Progenitor cell of endocrine pancreas (in vitro differentiated cells): ENCODE data around the gene KCNQ1. TPM values are rescaled to one million over a fixed set of nuclear protein-coding genes. Genes with fewer than 3 reads are reported as not detected.

ENCODE experiments used
- DNase-seq: peaks from one replicate; pipeline ENCODE4 v3.0.0; 2021; ENCODE audit warnings: low spot score; ENCODE audit not compliant: unreplicated experiment
- H3K27ac Mint-ChIP-seq: 2 replicates; pipeline ENCODE4 v1.8.0; 2021; ENCODE audit warnings: mild to moderate bottlenecking, moderate library complexity, mixed read lengths
- H3K27me3 Mint-ChIP-seq: 2 replicates; pipeline ENCODE4 v1.8.0; 2021; ENCODE audit warnings: mixed read lengths
- H3K36me3 Mint-ChIP-seq: 2 replicates; pipeline ENCODE4 v1.8.0; 2022; ENCODE audit warnings: mixed read lengths; ENCODE audit not compliant: insufficient read depth
- H3K4me1 Mint-ChIP-seq: 2 replicates; pipeline ENCODE4 v1.8.0; 2021; ENCODE audit warnings: low read depth, mixed read lengths
- H3K4me3 Mint-ChIP-seq: 2 replicates; pipeline ENCODE4 v1.8.0; 2021; ENCODE audit warnings: low read depth, mild to moderate bottlenecking, moderate library complexity, mixed read lengths
- H3K9me3 Mint-ChIP-seq: 2 replicates; pipeline ENCODE4 v1.8.0; 2021; ENCODE audit warnings: low read depth, mixed read lengths
- total RNA-seq: library from RNA; stranded (reverse); gene quantifications from 2 replicates; pipeline ENCODE4 v1.2.1, GENCODE V29; 2021
- TF ChIP-seq, protein P1 (sequence below): fragments of 200-600 bp; sonication (generic); IDR thresholded peaks from one replicate; pipeline ENCODE4 v1.5.0; 2021; ENCODE audit warnings: antibody characterized with exemption, mild to moderate bottlenecking; ENCODE audit not compliant: unreplicated experiment

The KCNQ1 gene
- total RNA-seq, 1 donor from 2014 or later: 3.3 TPM

DNA sequence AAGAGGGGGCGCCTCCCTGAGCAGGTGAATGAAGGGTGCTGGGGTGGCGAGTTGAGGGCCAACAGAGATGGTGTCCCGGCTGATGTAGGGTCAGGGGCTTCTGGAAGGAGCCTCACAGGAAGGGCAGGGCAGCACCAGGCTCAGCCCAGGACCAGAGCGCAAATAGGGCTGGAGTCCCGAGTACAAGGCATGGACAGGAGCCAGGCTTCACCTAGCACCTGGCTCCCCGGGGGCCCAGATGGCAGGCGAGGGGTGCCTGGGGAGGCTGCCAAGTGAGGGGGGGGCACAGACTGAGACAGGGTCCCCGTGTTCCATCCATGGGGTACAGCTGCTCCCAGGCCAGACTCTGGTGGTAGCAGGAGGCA lies 105.8 kb downstream of the KCNQ1 start:
- Mint-ChIP-seq H3K36me3 (peaks cover 2% of the 10 kb centered on the region), H3K4me1 (peaks cover 3% of the 10 kb centered on the region), H3K4me3 (no peak overlapping the region), H3K9me3 (peaks cover 5% of the 10 kb centered on the region), H3K27ac (no peak overlapping the region), H3K27me3 (peaks cover 53% of the 10 kb centered on the region)
- TF ChIP-seq, protein P1, sequence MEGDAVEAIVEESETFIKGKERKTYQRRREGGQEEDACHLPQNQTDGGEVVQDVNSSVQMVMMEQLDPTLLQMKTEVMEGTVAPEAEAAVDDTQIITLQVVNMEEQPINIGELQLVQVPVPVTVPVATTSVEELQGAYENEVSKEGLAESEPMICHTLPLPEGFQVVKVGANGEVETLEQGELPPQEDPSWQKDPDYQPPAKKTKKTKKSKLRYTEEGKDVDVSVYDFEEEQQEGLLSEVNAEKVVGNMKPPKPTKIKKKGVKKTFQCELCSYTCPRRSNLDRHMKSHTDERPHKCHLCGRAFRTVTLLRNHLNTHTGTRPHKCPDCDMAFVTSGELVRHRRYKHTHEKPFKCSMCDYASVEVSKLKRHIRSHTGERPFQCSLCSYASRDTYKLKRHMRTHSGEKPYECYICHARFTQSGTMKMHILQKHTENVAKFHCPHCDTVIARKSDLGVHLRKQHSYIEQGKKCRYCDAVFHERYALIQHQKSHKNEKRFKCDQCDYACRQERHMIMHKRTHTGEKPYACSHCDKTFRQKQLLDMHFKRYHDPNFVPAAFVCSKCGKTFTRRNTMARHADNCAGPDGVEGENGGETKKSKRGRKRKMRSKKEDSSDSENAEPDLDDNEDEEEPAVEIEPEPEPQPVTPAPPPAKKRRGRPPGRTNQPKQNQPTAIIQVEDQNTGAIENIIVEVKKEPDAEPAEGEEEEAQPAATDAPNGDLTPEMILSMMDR: no peak
- no peak for DNase-seq

DNA sequence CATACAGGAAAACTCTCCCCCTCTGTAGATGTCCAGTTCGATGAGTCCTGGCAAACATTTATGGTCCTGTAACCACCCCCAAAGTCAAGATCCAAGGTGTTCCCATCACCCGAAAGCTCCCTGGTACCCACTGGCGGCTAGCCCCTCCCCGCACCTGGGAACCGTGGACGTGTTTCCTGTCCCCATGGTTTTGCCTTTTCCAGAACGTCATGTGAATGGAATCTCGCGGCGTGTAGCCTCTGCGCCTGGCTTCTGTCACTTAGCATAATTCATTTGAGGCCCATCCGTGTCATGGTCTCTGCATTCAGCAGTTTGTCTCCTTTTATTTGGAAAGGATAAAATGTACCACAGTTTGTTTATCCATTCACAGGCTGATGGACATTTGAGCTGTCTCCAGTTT lies 106.3 kb downstream of the KCNQ1 start:
- peaks cover 53% of the 10 kb centered on the region for H3K27me3 Mint-ChIP-seq
- no peak overlapping the region for H3K27ac Mint-ChIP-seq
- H3K4me3 Mint-ChIP-seq: no peak overlapping the region
- peaks cover 5% of the 10 kb centered on the region for H3K9me3 Mint-ChIP-seq
- TF ChIP-seq, protein P1: no peak
- H3K36me3 Mint-ChIP-seq: peaks cover 2% of the 10 kb centered on the region
- DNase-seq: no peak
- peaks cover 3% of the 10 kb centered on the region for H3K4me1 Mint-ChIP-seq

DNA sequence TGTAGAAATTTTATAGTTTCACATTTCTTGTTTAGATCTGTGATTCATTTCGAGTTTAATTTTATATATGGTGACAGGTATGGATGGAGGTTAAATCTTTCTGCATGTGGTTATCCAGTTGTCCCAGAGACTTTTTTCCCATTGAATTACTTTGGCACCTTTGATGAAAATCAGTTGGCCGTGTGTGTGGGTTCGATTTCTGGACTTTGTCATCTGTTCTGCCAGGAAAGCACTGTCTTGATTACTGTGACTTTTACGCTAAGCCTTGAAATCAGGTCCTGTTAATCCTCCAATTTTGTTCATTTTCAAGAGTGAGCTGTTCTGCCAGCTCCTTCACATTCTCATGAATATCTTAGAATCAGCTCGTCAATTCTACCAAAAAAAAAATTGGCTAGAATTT lies 107.4 kb downstream of the KCNQ1 start:
- DNase-seq: no peak
- Mint-ChIP-seq H3K36me3 (peaks cover 5% of the 10 kb centered on the region), H3K4me3 (no peak overlapping the region), H3K27ac (no peak overlapping the region), H3K4me1 (peaks cover 3% of the 10 kb centered on the region), H3K9me3 (peaks cover 10% of the 10 kb centered on the region), H3K27me3 (peaks cover 59% of the 10 kb centered on the region)
- TF ChIP-seq, protein P1: no peak

- H3K36me3 Mint-ChIP-seq: peaks cover 5% of the 10 kb centered on the region
- no peak overlapping the region for H3K4me3 Mint-ChIP-seq
- DNase-seq: no peak
- TF ChIP-seq, protein P1: no peak
- peaks cover 57% of the 10 kb centered on the region for H3K27me3 Mint-ChIP-seq
- peaks cover 3% of the 10 kb centered on the region for H3K4me1 Mint-ChIP-seq
- H3K27ac Mint-ChIP-seq: no peak overlapping the region
- H3K9me3 Mint-ChIP-seq: peaks cover 10% of the 10 kb centered on the region
Measured at GRCh38 chr11:2553198-2553597, 108.4 kb downstream of the KCNQ1 start.

DNA sequence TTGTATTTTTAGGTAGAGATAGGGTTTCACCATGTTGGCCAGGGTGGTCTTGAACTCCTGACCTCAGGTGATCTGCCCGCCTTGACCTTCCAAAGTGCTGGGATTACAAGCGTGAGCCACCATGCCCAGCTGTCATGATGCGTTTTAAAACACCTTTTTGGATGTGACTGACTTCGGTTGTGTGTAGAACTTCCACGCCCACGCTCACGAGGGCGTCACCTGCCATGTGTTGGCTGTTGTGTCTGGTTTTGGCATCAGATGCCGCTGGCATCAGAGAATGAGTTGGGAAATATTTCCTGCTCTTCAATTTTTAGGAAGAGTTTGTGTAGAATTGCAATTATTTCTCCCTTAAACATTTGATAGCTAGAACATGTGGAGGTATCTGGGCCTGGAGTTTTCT lies 109.1 kb downstream of the KCNQ1 start:
- Mint-ChIP-seq H3K36me3 (peaks cover 5% of the 10 kb centered on the region), H3K9me3 (peaks cover 10% of the 10 kb centered on the region), H3K27me3 (peaks cover 52% of the 10 kb centered on the region), H3K4me3 (no peak overlapping the region), H3K27ac (no peak overlapping the region), H3K4me1 (peaks cover 3% of the 10 kb centered on the region)
- no peak for DNase-seq
- TF ChIP-seq, protein P1: no peak
